Measurements from ENCODE around the gene KPNB1.

The KPNB1 gene

GRCh38 chr17:47698749-47699535 lies 49.2 kb downstream of the KPNB1 start:
- DNase-seq: no peak

DNA sequence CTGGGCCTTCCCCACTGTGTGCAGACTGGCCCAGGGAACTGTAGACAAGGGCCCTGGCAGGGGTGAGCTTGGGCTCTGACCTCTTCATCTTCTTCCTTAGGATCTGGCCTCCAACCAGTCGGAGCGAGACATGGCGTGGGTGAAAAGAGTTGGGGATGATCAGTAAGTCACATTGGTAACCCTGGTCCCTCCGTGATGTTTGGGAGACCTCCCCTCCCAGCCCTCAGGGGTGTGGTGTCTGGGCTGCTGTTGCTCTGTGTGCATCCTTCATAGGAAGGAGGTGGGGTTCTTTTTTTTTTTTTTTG lies 49.8 kb downstream of the KPNB1 start:
- DNase-seq: no peak

GRCh38 chr17:47700471-47701449 lies 51.0 kb downstream of the KPNB1 start:
- no peak for DNase-seq

GRCh38 chr17:47701608-47702007 lies 51.9 kb downstream of the KPNB1 start:
- DNase-seq: no peak

GRCh38 chr17:47702391-47702995 lies 52.8 kb downstream of the KPNB1 start:
- no peak for DNase-seq

GRCh38 chr17:47703191-47703591 lies 53.5 kb downstream of the KPNB1 start:
- no peak for DNase-seq

GRCh38 chr17:47703671-47704070 lies 54.0 kb downstream of the KPNB1 start:
- no peak for DNase-seq

DNA sequence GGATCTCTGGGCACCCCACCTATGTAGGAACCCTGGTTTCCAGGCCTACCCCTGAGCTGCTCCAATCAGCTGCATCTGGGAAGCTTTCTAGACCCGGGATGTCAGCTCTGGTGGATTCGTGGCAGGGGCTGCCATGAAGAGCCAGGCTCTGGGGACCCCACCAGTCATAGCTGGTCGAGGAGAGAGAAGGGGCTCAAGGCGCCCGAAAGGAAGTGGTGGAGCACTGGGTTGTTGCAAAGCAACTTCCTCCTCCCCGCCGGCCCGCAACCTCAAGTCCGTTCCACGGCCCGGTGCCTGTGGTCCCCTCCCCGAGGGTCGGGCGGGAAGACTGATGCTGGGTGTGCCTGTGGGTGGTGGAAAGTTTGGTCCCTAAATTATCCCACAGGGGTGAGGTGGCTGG lies 54.4 kb downstream of the KPNB1 start:
- no peak for DNase-seq

DNA sequence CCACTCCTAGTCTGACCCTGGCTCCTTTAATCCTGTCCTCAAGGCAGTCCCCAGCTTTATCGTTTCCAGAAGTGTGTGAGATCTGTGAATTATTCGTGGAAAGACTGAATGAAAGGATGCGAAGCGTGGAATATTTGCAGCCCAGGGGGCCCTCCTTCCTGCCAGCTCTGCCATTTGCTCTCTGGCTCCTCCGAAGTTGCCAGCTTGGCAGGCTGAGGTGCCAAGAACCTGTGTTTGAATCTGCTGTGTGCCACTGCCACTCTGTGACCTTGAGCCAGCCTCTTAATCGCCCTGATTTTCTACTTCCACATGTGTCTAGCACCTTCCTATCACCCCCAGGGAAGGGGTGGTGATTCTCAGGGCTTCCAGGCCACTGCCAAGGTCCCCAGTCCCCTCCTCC lies 55.0 kb downstream of the KPNB1 start:
- DNase-seq: no peak

- DNase-seq: no peak
Measured at GRCh38 chr17:47705536-47706530, 56.1 kb downstream of the KPNB1 start.

DNA sequence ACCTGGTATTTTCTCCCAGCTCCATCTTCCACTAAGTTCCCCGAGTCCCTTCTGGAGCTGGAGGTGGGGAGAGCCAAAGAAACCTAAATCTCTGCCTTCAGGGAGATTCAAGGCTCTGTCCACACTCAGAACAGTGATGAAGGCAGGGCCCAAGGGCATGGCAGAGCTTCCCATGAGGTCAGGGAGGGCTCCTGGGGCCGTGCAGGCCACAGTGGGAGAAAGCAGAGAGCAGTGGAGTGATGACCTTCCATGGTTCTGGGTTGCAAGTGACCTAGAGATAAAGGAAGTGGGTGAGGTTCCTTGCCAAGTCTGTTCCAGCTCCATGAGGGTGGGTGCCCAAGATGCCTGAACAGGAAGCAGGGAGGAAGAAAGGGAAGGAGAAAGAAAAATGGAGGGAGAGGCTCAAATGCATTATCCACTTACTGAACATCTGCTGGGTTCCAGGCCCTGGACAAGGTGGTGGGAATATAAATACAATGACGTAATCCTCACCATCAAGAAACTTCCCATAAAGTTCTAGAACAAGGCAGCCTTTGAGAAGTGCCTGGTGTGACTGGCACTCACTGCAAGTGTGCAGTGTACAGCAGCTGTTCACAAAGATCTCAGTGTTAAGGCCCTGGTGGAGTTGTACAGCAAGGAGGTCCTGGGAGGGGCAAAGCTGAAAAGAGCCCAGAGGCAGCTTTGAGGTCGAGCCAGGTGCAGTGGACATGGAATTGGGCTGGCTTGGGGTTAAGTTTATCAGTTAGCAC lies 57.5 kb downstream of the KPNB1 start:
- DNase-seq: no peak

DNA sequence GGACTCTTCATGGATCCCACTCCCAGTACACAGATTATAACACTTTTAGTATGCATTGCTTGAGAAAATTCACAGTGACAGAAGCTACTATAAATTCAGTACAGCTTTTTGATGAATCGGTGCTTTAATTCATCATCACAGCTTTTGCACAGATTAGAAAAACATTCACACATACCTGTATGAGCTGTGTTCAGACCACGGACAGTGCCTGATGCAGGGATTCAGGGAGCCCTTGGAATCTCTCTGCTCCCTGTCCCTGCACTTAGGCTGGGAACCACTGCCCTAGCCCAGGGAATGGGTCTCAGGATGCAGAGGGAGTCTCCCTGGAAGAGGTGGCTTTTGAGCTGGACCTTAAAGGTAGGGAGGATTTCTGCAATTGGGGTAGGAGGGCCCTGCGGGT lies 58.2 kb downstream of the KPNB1 start:
- no peak for DNase-seq

DNA sequence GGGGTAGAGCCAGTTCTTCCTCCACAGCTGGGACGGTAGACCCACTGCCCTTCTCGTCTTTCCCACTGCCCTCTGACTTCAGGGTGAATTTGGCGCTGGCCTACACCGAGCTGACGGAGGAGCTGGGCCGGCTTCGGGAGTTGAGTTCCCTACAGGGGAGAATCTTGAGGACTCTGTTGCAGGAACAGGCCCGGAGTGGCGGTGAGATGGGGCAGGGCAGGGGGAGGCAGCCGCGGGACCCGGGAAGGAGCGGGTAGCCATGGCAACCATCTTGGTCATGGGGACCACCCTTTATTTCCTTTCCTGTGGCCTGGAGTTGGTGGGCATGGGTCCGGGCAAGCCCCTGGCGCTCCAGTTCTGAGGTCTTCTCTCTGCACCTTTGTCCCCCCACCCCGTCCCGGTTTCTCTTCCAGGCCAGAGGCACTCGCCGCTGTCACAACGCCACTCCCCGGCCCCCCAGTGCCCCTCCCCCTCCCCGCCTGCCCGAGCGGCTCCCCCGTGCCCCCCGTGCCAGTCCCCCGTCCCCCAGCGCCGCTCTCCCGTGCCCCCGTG lies 58.7 kb downstream of the KPNB1 start:
- no peak for DNase-seq

DNA sequence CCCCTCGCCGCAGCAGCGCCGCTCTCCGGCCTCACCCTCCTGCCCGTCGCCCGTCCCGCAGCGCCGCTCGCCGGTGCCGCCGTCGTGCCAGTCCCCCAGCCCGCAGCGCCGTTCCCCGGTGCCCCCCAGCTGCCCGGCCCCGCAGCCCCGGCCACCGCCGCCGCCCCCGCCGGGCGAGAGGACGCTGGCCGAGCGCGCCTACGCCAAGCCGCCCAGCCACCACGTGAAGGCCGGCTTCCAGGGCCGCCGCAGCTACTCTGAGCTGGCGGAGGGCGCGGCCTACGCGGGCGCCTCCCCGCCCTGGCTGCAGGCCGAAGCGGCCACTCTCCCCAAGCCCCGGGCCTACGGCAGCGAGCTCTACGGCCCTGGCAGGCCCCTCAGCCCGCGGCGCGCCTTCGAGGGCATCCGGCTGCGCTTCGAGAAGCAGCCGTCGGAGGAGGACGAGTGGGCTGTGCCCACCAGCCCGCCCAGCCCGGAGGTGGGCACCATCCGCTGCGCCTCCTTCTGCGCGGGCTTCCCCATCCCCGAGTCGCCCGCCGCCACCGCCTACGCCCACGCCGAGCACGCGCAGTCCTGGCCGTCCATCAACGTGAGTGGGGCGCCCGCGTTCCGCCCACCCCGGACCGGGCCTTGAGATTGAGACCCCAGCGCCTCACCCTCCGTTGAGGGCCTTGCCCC lies 59.3 kb downstream of the KPNB1 start:
- no peak for DNase-seq

- no peak for DNase-seq
Measured at GRCh38 chr17:47709594-47709993, 59.9 kb downstream of the KPNB1 start.

GRCh38 chr17:47711366-47712099 lies 61.8 kb downstream of the KPNB1 start:
- DNase-seq: no peak

DNA sequence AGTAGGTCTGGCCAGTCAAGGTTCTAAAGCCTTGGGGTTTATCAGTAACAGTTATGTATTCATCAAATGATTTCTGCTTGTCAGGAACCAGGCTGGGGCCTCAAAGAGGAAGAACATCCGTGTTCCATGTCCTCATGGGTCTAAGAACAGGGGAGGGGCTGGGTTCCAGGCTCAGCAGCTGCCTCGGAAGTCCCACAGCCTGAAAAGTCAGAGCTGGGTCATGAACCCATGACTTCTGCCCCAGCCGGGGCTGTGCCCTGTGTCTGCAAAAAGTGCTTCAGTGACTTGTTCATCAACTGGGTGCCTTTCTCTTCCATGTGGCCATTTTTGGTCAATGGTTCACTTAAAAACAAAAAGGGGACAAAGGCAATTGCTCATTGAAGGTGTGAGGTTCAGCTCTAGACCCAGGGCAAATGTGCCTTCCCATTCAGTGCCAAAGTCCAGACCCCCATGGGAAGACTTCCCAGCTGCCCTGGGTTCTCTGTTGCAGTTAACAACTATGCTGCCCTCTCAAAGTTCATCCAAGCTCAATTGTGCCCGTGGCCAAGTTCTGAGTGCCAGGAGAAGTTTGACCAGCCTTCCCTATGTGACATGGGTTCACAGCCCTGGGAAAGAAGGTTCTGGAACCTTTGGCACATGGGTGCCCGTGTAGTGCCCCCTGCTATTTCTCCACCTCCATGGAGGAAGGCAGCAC lies 62.8 kb downstream of the KPNB1 start:
- DNase-seq: no peak

DNA sequence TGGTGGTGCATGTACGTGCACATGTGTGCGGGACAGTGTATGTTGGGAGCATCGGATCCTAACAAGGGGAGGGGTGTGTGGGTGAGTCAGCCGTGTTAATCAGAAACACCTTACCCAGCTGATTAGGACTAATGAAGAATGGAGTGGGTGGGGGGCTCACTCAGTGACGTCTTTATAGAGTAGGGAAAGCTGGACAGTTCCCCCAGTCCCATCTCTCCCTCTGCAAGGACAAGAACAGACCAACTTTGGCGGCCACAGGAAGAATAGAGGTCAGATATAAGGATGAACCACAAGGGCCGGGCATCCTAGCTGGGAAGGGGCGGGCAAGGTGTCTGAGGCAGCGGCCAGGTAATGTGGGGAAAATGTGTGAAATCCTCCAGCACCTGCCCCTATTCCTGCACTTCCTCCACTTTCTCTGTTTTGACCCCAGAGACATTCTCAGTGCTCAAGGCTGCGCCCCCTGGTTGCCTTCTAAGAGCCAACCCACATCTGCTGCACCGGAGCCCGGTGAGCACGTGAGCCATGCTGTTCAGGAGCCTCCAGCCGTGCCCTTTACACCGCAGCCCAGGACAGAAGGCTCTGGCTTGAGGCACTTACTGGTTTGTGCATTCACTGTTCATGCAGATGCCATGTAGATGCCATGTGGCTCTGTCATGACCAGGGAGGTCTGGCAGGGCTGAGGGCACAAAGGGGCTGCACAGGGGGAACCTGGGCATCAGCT lies 64.4 kb downstream of the KPNB1 start:
- no peak for DNase-seq

Measured in cortex of kidney (tissue), 1 donor.